Measurements from ENCODE around the gene CDKAL1. TPM values are rescaled to one million over a fixed set of nuclear protein-coding genes. Genes with fewer than 3 reads are reported as not detected.
"Not testable (repeated sequence)": the region's sequence is repeated elsewhere in the genome, so short reads cannot be mapped to it uniquely, and the experiment has no call there.

CDKAL1 gene
- total RNA-seq, 1 experiment from 2014 or later = 20.6 TPM

GRCh38 chr6:20729086-20729485 is 194.8 kb downstream of the CDKAL1 start (continued):
- TF ChIP-seq, protein P1, sequence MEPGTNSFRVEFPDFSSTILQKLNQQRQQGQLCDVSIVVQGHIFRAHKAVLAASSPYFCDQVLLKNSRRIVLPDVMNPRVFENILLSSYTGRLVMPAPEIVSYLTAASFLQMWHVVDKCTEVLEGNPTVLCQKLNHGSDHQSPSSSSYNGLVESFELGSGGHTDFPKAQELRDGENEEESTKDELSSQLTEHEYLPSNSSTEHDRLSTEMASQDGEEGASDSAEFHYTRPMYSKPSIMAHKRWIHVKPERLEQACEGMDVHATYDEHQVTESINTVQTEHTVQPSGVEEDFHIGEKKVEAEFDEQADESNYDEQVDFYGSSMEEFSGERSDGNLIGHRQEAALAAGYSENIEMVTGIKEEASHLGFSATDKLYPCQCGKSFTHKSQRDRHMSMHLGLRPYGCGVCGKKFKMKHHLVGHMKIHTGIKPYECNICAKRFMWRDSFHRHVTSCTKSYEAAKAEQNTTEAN (CRISPR knock-in tag; IDR thresholded peaks at IDR 0.05) = no peak
- no peak for TF ChIP-seq JAZF1 (CRISPR knock-in tag; IDR thresholded peaks at IDR 0.05)
- no peak for TF ChIP-seq GRHL2 (CRISPR knock-in tag; IDR thresholded peaks at IDR 0.05; ENCODE audit: insufficient replicate concordance, severe bottlenecking)
- no peak for TF ChIP-seq ATF2 (CRISPR knock-in tag; IDR thresholded peaks at IDR 0.05; ENCODE audit: borderline replicate concordance, low read depth)

DNA sequence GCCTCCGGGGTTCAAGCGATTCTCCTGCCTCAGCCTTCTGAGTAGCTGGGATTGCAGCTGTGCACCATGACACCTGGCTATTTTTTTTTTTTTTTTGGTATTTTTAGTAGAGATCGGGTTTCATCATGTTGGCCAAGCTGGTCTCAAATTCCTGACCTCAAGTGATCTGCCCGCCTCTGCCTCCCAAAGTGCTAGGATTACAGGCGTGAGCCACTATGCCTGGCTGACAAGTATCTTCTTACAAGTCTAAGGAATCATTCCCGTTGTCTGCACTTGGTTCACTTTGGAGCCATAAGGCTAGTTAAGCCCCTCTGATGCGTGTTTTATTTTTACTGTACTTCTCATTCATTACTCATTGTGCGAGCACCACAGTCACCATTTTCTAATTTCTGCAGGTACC is 198.1 kb downstream of the CDKAL1 start:
- H3K27me3 Mint-ChIP-seq (ENCODE audit: low read depth); H3K4me3 Mint-ChIP-seq; H3K36me3 Mint-ChIP-seq; H3K9me3 Mint-ChIP-seq; POLR2A ChIA-PET: not testable (repeated sequence)
- ATAC-seq (peak; percentile 63), DNase-seq (ENCODE audit: low spot score) (peak; percentile 15)
- H3K4me1 Mint-ChIP-seq = peaks cover 20% of the 10 kb centered on the region
- CTCF ChIA-PET = interaction anchor here (0.7 kb wide), 1 partner anchor 9 kb away, joined by 4 read pairs; no protein-coding TSS in a partner anchor
- H3K27ac Mint-ChIP-seq = peak overlapping the region; percentile 7; the same call in 1 of the 2 replicates

GRCh38 chr6:20732896-20733295 is 198.6 kb downstream of the CDKAL1 start:
- TF ChIP-seq STAT6 (CRISPR knock-in tag; conservative IDR thresholded peaks at IDR 0.05; ENCODE audit: low read depth) (no peak), ZNF232 (CRISPR knock-in tag; IDR thresholded peaks at IDR 0.05) (no peak), TEAD1 (CRISPR knock-in tag; IDR thresholded peaks at IDR 0.05) (no peak), GTF2I (CRISPR knock-in tag; conservative IDR thresholded peaks at IDR 0.05) (no peak), JAZF1 (CRISPR knock-in tag; IDR thresholded peaks at IDR 0.05) (no peak)
- TF ChIP-seq, protein P2, sequence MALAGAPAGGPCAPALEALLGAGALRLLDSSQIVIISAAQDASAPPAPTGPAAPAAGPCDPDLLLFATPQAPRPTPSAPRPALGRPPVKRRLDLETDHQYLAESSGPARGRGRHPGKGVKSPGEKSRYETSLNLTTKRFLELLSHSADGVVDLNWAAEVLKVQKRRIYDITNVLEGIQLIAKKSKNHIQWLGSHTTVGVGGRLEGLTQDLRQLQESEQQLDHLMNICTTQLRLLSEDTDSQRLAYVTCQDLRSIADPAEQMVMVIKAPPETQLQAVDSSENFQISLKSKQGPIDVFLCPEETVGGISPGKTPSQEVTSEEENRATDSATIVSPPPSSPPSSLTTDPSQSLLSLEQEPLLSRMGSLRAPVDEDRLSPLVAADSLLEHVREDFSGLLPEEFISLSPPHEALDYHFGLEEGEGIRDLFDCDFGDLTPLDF (CRISPR knock-in tag; IDR thresholded peaks at IDR 0.05) = no peak
- ATAC-seq (no peak), DNase-seq (ENCODE audit: low spot score) (no peak)
- Mint-ChIP-seq H3K27ac (peak overlapping the region; percentile 8; the same call in 1 of the 2 replicates), H3K36me3 (no peaks in the 10 kb centered on the region), H3K4me3 (no peak overlapping the region; the same call in 1 of the 2 replicates), H3K4me1 (peaks cover 15% of the 10 kb centered on the region), H3K9me3 (no peaks in the 10 kb centered on the region), H3K27me3 (ENCODE audit: low read depth) (no peaks in the 10 kb centered on the region)
- ChIA-PET POLR2A (no interaction called here), CTCF (interaction anchor here (0.5 to 0.7 kb wide), 2 partner anchors 10 to 242 kb away, joined by 4 to 5 read pairs; no protein-coding TSS in a partner anchor)

- Mint-ChIP-seq H3K4me1 (peaks cover 5% of the 10 kb centered on the region), H3K36me3 (peaks cover 9% of the 10 kb centered on the region), H3K9me3 (peaks cover 10% of the 10 kb centered on the region), H3K4me3 (no peak overlapping the region), H3K27me3 (ENCODE audit: low read depth) (no peaks in the 10 kb centered on the region), H3K27ac (no peak overlapping the region)
- no peak for DNase-seq (ENCODE audit: low spot score)
- no peak for ATAC-seq
- CTCF ChIA-PET = no interaction called here
- POLR2A ChIA-PET = no interaction called here
- no peak for TF ChIP-seq ARID4B (CRISPR knock-in tag; IDR thresholded peaks at IDR 0.05; ENCODE audit: borderline replicate concordance)
- TF ChIP-seq, protein P3, sequence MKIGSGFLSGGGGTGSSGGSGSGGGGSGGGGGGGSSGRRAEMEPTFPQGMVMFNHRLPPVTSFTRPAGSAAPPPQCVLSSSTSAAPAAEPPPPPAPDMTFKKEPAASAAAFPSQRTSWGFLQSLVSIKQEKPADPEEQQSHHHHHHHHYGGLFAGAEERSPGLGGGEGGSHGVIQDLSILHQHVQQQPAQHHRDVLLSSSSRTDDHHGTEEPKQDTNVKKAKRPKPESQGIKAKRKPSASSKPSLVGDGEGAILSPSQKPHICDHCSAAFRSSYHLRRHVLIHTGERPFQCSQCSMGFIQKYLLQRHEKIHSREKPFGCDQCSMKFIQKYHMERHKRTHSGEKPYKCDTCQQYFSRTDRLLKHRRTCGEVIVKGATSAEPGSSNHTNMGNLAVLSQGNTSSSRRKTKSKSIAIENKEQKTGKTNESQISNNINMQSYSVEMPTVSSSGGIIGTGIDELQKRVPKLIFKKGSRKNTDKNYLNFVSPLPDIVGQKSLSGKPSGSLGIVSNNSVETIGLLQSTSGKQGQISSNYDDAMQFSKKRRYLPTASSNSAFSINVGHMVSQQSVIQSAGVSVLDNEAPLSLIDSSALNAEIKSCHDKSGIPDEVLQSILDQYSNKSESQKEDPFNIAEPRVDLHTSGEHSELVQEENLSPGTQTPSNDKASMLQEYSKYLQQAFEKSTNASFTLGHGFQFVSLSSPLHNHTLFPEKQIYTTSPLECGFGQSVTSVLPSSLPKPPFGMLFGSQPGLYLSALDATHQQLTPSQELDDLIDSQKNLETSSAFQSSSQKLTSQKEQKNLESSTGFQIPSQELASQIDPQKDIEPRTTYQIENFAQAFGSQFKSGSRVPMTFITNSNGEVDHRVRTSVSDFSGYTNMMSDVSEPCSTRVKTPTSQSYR (CRISPR knock-in tag; IDR thresholded peaks at IDR 0.05) = no peak
Measured at GRCh38 chr6:20737912-20738311, 203.7 kb downstream of the CDKAL1 start.
